ENCODE measurements around the gene ABCC1.

GRCh38 chr16:15924996-15925395, 24.4 kb upstream of the ABCC1 start:
- TF ChIP-seq CTCF (IDR thresholded peaks at IDR 0.05) (no peak), POLR2A (IDR thresholded peaks at IDR 0.05) (no peak)

Data from Peyer's patch (tissue), 4 donors.